Measurements from ENCODE around the gene SPON1. TPM values are rescaled to one million over a fixed set of nuclear protein-coding genes. Genes with fewer than 3 reads are reported as not detected.
"Not testable (repeated sequence)": the region's sequence is repeated elsewhere in the genome, so short reads cannot be mapped to it uniquely, and the experiment has no call there.

The SPON1 gene
- polyA plus RNA-seq, 12 donors = 16.9 to 41.4 (median 23.0) TPM; not detected in 1

GRCh38 chr11:13972043-13972910, 9.8 kb downstream of the SPON1 start:
- DNase-seq = peak; percentile 23

- no peak for DNase-seq
These were observed 10.4 kb downstream of the SPON1 start for GRCh38 chr11:13972944-13973343.

- no peak for DNase-seq
These were observed 12.1 kb downstream of the SPON1 start for GRCh38 chr11:13974631-13975030.

GRCh38 chr11:13983081-13983751, 20.7 kb downstream of the SPON1 start:
- DNase-seq = no peak

- no peak for DNase-seq
These were observed 22.3 kb downstream of the SPON1 start for GRCh38 chr11:13984616-13985450.

- DNase-seq = not testable (repeated sequence)
These were observed 24.2 kb downstream of the SPON1 start for GRCh38 chr11:13986695-13987094.

- not testable (repeated sequence) for DNase-seq
These were observed 29.8 kb downstream of the SPON1 start for GRCh38 chr11:13992158-13992856.

- no peak for DNase-seq
These were observed 30.7 kb downstream of the SPON1 start for GRCh38 chr11:13993096-13993765.

- no peak for DNase-seq
These were observed 35.4 kb downstream of the SPON1 start for GRCh38 chr11:13997881-13998280.

- no peak for DNase-seq
These were observed 37.2 kb downstream of the SPON1 start for GRCh38 chr11:13999704-14000103.

GRCh38 chr11:14001597-14001996, 39.1 kb downstream of the SPON1 start:
- DNase-seq = no peak

GRCh38 chr11:14007566-14007965, 45.0 kb downstream of the SPON1 start:
- no peak for DNase-seq

GRCh38 chr11:14010665-14011064, 48.1 kb downstream of the SPON1 start:
- DNase-seq = no peak

- DNase-seq = no peak
These were observed 50.3 kb downstream of the SPON1 start for GRCh38 chr11:14012846-14013245.

GRCh38 chr11:14015711-14016110, 53.2 kb downstream of the SPON1 start:
- DNase-seq = no peak

- no peak for DNase-seq
These were observed 55.9 kb downstream of the SPON1 start for GRCh38 chr11:14018441-14018840.

- no peak for DNase-seq
These were observed 59.2 kb downstream of the SPON1 start for GRCh38 chr11:14021738-14022137.

GRCh38 chr11:14022251-14022650, 59.7 kb downstream of the SPON1 start:
- DNase-seq = no peak

GRCh38 chr11:14022821-14023220, 60.3 kb downstream of the SPON1 start:
- no peak for DNase-seq

GRCh38 chr11:14026961-14027360, 64.4 kb downstream of the SPON1 start:
- DNase-seq = no peak

GRCh38 chr11:14027525-14027924, 65.0 kb downstream of the SPON1 start:
- no peak for DNase-seq

Data from muscle of arm (tissue), 12 donors.